PC-3 (cell line): Measurements from ENCODE around the gene WDR62. TPM values are rescaled to one million over a fixed set of nuclear protein-coding genes. Genes with fewer than 3 reads are reported as not detected.

Experiments
- ATAC-seq: fragments of 200-7000 bp; cut with Tn5 transposase; 2 replicates; pipeline ENCODE4 v1.9.1; 2020; ENCODE audit warnings: mild to moderate bottlenecking, moderate library complexity
- BruUV-seq: library from RNA; stranded (reverse); fragments of 400-500 nt; replicated peaks from 2 replicates; lab custom pipeline; 2021; lab: Mats Ljungman, UMichigan
- CTCF ChIA-PET: fragments of 300-600 bp; sonication (Branson Sonifier 250); formaldehyde crosslinking; loops from one replicate; lab custom pipeline; 2022; ENCODE audit warnings: antibody characterized with exemption; lab: Charles Lee
- POLR2A ChIA-PET: fragments of 300-600 bp; sonication (Branson Sonifier 250); formaldehyde crosslinking; loops from one replicate; lab custom pipeline; 2022; ENCODE audit warnings: antibody characterized with exemption; ENCODE audit not compliant: unreplicated experiment; lab: Charles Lee
- DNase-seq: peaks from one replicate; pipeline ENCODE4 v3.0.0-alpha.2; 2015
- H2AFZ ChIP-seq: fragments of 300-600 bp; sonication (generic); 2 replicates; pipeline ENCODE4 v1.6.0; 2016; ENCODE audit warnings: antibody characterized with exemption, low read length
- H3F3A ChIP-seq: fragments of 300-600 bp; sonication (generic); one replicate; pipeline ENCODE4 v1.6.0; 2017; ENCODE audit warnings: antibody characterized with exemption, low read length, control low read depth, mild to moderate bottlenecking; ENCODE audit not compliant: unreplicated experiment
- H3K27ac ChIP-seq: fragments of 300-600 bp; sonication (generic); 2 replicates; pipeline ENCODE4 v1.5.1; 2016; ENCODE audit warnings: mild to moderate bottlenecking, low read length
- H3K27me3 ChIP-seq: fragments of 300-600 bp; sonication (generic); 2 replicates; pipeline ENCODE4 v1.6.1; 2016; ENCODE audit warnings: low read length, mixed read lengths
- H3K36me3 ChIP-seq: fragments of 300-600 bp; sonication (generic); 2 replicates; pipeline ENCODE4 v1.6.1; 2016; ENCODE audit warnings: low read depth, mixed run types, low read length, mixed read lengths
- H3K4me1 ChIP-seq: fragments of 300-600 bp; sonication (generic); 2 replicates; pipeline ENCODE4 v1.5.1; 2016; ENCODE audit warnings: low read length; ENCODE audit not compliant: insufficient read depth
- H3K4me2 ChIP-seq: fragments of 300-600 bp; sonication (generic); 2 replicates; pipeline ENCODE4 v1.6.0; 2016; ENCODE audit warnings: low read length
- H3K4me3 ChIP-seq: fragments of 300-600 bp; sonication (generic); 2 replicates; pipeline ENCODE4 v1.5.1; 2016; ENCODE audit warnings: mild to moderate bottlenecking, low read length, mixed read lengths
- H3K79me2 ChIP-seq: fragments of 300-600 bp; sonication (generic); 2 replicates; pipeline ENCODE4 v1.6.1; 2017; ENCODE audit warnings: low read length, mixed read lengths
- H3K9ac ChIP-seq: fragments of 300-600 bp; sonication (generic); 2 replicates; pipeline ENCODE4 v1.6.0; 2016; ENCODE audit warnings: mild to moderate bottlenecking, low read length
- H3K9me2 ChIP-seq: fragments of 300-600 bp; sonication (generic); replicated peaks from 2 replicates; pipeline ENCODE4 v1.6.1; 2016; ENCODE audit warnings: mixed run types, low read length, mixed read lengths
- H3K9me3 ChIP-seq: fragments of 300-600 bp; sonication (generic); 2 replicates; pipeline ENCODE4 v1.6.1; 2016; ENCODE audit warnings: low read length, mixed read lengths
- H4K20me1 ChIP-seq: fragments of 300-600 bp; sonication (generic); 2 replicates; pipeline ENCODE4 v1.6.1; 2016; ENCODE audit warnings: low read length, mixed read lengths
- EZH2 ChIP-seq: fragments of 300-600 bp; sonication (generic); IDR thresholded peaks from one replicate; pipeline ENCODE4 v1.6.1; 2017; ENCODE audit warnings: antibody characterized with exemption, mild to moderate bottlenecking, low read length; ENCODE audit not compliant: unreplicated experiment
- EZH2phosphoT487 ChIP-seq: fragments of 300-600 bp; sonication (generic); IDR thresholded peaks from 2 replicates; pipeline ENCODE4 v1.6.1; 2018; ENCODE audit warnings: mild to moderate bottlenecking, antibody characterized with exemption, low read length, borderline replicate concordance
- intact Hi-C: fragments of 100-400 bp; cut with micrococcal nuclease; formaldehyde crosslinking; loops from 2 replicates; pipeline ENCODE4 v1.9.0; 2023
- total RNA-seq: library from RNA; depleted of rRNA; stranded (reverse); fragments of >200 nt; gene quantifications from 2 replicates; pipeline ENCODE4 v1.2.3, GENCODE V29; 2014
- TF ChIP-seq, protein P1 (sequence below): fragments of 300-600 bp; sonication (generic); conservative IDR thresholded peaks from 2 replicates; pipeline ENCODE4 v1.5.1; 2017; ENCODE audit warnings: antibody characterized with exemption, low read depth, mild to moderate bottlenecking, low read length

Gene WDR62
- total RNA-seq, 1 experiment from 2014 or later: 13.9 TPM

DNA sequence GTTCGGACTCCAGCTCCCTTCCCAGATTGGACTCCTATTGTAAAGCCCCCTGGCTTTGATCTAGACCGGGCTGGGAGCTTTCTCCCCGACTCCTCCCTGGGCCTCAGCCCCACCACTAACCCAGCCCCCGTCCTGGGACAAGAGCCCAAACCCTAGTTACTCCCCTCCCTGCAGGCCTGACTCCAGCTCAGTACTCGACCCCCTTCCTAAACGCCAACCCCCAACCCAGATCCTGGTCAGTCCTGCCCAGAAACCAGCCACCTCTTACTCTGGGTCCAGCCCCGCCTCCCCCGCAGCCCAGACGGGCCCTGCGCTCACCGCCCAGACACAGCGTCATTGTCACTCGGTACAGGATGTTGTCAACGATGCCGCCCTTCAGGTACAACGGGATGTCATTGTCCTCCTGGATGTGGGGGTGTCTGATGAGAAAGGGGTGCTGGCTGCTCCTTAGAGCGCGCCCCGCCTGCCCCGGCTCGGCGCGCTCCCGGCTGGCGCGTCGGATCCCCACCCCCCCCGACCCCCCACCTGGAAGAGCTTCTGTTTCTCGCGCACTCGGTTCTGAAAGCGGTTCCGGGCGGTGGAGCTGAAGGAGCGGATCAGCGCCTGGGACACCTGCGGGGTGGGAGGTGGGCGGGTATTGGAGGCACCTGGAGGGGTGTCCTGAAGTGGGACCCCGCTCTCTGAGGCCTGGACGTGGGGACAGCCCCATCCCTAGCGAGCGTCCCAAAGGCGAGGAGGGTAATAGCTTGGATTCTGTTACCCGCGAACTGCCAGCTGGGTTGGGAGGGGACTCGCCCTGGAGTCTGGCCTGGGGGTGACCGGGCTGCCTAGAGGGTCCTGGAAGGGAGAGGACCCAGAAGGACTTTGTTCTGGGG is 96.7 kb downstream of the WDR62 start:
- TF ChIP-seq EZH2 (no peak), EZH2phosphoT487 (no peak)
- TF ChIP-seq, protein P1, sequence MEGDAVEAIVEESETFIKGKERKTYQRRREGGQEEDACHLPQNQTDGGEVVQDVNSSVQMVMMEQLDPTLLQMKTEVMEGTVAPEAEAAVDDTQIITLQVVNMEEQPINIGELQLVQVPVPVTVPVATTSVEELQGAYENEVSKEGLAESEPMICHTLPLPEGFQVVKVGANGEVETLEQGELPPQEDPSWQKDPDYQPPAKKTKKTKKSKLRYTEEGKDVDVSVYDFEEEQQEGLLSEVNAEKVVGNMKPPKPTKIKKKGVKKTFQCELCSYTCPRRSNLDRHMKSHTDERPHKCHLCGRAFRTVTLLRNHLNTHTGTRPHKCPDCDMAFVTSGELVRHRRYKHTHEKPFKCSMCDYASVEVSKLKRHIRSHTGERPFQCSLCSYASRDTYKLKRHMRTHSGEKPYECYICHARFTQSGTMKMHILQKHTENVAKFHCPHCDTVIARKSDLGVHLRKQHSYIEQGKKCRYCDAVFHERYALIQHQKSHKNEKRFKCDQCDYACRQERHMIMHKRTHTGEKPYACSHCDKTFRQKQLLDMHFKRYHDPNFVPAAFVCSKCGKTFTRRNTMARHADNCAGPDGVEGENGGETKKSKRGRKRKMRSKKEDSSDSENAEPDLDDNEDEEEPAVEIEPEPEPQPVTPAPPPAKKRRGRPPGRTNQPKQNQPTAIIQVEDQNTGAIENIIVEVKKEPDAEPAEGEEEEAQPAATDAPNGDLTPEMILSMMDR: no peak
- ChIA-PET POLR2A (interaction anchor here (0.7 kb wide), 1 partner anchor 12 kb away, joined by 3 read pairs; the partner anchor contains the start of gene CAPNS1), CTCF (no interaction called here)
- BruUV-seq: no TSS peak
- H3K4me2 ChIP-seq: no peak overlapping the region
- ATAC-seq: no peak
- H3K79me2 ChIP-seq: no peaks in the 10 kb centered on the region
- no peak for DNase-seq
- H3K36me3 ChIP-seq: peaks cover 4% of the 10 kb centered on the region; the same call in 1 of the 2 replicates
- intact Hi-C loops: no loop called here
- no peak overlapping the region for H3K9ac ChIP-seq
- no peaks in the 10 kb centered on the region for H3K9me2 ChIP-seq
- H3K4me3 ChIP-seq: no peak overlapping the region
- no peaks in the 10 kb centered on the region for H3K9me3 ChIP-seq
- no peaks in the 10 kb centered on the region for H3F3A ChIP-seq
- H3K27ac ChIP-seq: no peak overlapping the region
- no peaks in the 10 kb centered on the region for H3K27me3 ChIP-seq
- H4K20me1 ChIP-seq: no peaks in the 10 kb centered on the region
- no peak overlapping the region for H2AFZ ChIP-seq
- no peaks in the 10 kb centered on the region for H3K4me1 ChIP-seq

GRCh38 chr19:36152019-36152351 is 97.3 kb downstream of the WDR62 start:
- no peaks in the 10 kb centered on the region for H3K27me3 ChIP-seq
- no peak overlapping the region for H2AFZ ChIP-seq
- no peaks in the 10 kb centered on the region for H3K4me1 ChIP-seq
- ATAC-seq (no peak), DNase-seq (no peak)
- ChIA-PET POLR2A (no interaction called here), CTCF (no interaction called here)
- TF ChIP-seq EZH2phosphoT487 (no peak), EZH2 (no peak)
- TF ChIP-seq, protein P1: no peak
- intact Hi-C loops: no loop called here
- H3K36me3 ChIP-seq: peaks cover 3% of the 10 kb centered on the region; the same call in 1 of the 2 replicates
- H3K79me2 ChIP-seq: no peaks in the 10 kb centered on the region
- H3F3A ChIP-seq: no peaks in the 10 kb centered on the region
- H3K4me3 ChIP-seq: no peak overlapping the region
- H4K20me1 ChIP-seq: no peaks in the 10 kb centered on the region
- H3K9ac ChIP-seq: no peak overlapping the region
- no TSS peak for BruUV-seq
- H3K27ac ChIP-seq: no peak overlapping the region
- no peak overlapping the region for H3K4me2 ChIP-seq
- H3K9me3 ChIP-seq: no peaks in the 10 kb centered on the region
- no peaks in the 10 kb centered on the region for H3K9me2 ChIP-seq
